HepG2 (cell line): Measurements from ENCODE around the gene NRBF2. TPM values are rescaled to one million over a fixed set of nuclear protein-coding genes. Genes with fewer than 3 reads are reported as not detected.

Experiments used
- ATAC-seq: fragments of 200-7000 bp; cut with Tn5 transposase; 3 replicates; pipeline ENCODE4 v1.9.1; 2020; ENCODE audit warnings: mild to moderate bottlenecking, moderate library complexity
- BruUV-seq: library from RNA; stranded (reverse); fragments of 400-500 nt; replicated peaks from 2 replicates; lab custom pipeline; 2021; lab: Mats Ljungman, UMichigan
- CTCF ChIA-PET: fragments of 300-600 bp; formaldehyde crosslinking; extraction: SDS; loops from one replicate; lab custom pipeline; 2021; ENCODE audit warnings: low total read pairs, inconsistent platforms, low intra/inter-chr PET ratio; lab: Yijun Ruan, JAX
- POLR2A ChIA-PET: fragments of 350-600 bp; sonication (Branson Sonifier 250); formaldehyde crosslinking; loops from one replicate; lab custom pipeline; 2020; ENCODE audit warnings: antibody characterized with exemption, inconsistent platforms; lab: Yijun Ruan, JAX
- DNase-seq: peaks from one replicate; pipeline ENCODE4 v3.0.0-alpha.2; 2015; ENCODE audit warnings: low spot score
- FAIRE-seq: peaks from 3 replicates; lab custom pipeline; 2011; peaks lifted over from hg19 to GRCh38; lab: Jason Lieb, UNC
- H2AFZ ChIP-seq: one replicate; pipeline ENCODE4 v1.6.1; 2011; ENCODE audit warnings: low read length, inconsistent platforms
- H3K27ac ChIP-seq: fragments of 300-600 bp; 3 replicates; pipeline ENCODE4 v1.8.0; 2011; ENCODE audit warnings: mixed run types, mild to moderate bottlenecking, mixed read lengths, low read length, inconsistent platforms; ENCODE audit not compliant: insufficient read depth; ENCODE audit errors: extremely low read length
- H3K27me3 ChIP-seq, 2 experiments: fragments of 200-600 bp in 1 of 2; 2 replicates in 1 of 2; 3 replicates in 1 of 2; pipeline versions ENCODE4 v1.6.0 to v1.8.0; 2011; ENCODE audit warnings: low read length in 2 of 2, mild to moderate bottlenecking in 2 of 2, moderate library complexity in 2 of 2, inconsistent platforms in 1 of 2; ENCODE audit not compliant: insufficient read depth in 2 of 2, control insufficient read depth in 1 of 2
- H3K36me3 ChIP-seq, 2 experiments: fragments of 200-600 bp in 1 of 2; replicated peaks in 1 of 2; 2 replicates in 1 of 2; 3 replicates in 1 of 2; pipeline versions ENCODE4 v1.5.1 to v1.8.0; 2011; ENCODE audit warnings: low read length in 2 of 2, inconsistent platforms in 1 of 2; ENCODE audit not compliant: insufficient read depth in 2 of 2, control insufficient read depth in 1 of 2
- H3K4me1 ChIP-seq: 2 replicates; pipeline ENCODE4 v1.5.1; 2012; ENCODE audit warnings: low read length, inconsistent platforms; ENCODE audit not compliant: insufficient read depth
- H3K4me2 ChIP-seq: 2 replicates; pipeline ENCODE4 v1.6.0; 2011; ENCODE audit warnings: low read depth, low read length, inconsistent platforms
- H3K4me3 ChIP-seq, 3 experiments: fragments of 200-600 bp in 1 of 3; sonication (generic), shearing (Covaris generic) in 1 of 3; replicated peaks in 1 of 3; 2 replicates each; pipeline ENCODE4 v1.5.1; 2011 to 2016; ENCODE audit warnings: low read length in 3 of 3, inconsistent platforms in 2 of 3, low read depth in 2 of 3, mild to moderate bottlenecking in 2 of 3, control low read depth in 1 of 3, mixed read lengths in 1 of 3; ENCODE audit not compliant: insufficient read depth in 1 of 3
- H3K79me2 ChIP-seq: one replicate; pipeline ENCODE4 v1.6.1; 2011; ENCODE audit warnings: low read length, inconsistent platforms; ENCODE audit not compliant: insufficient read depth
- H3K9ac ChIP-seq: 2 replicates; pipeline ENCODE4 v1.6.0; 2011; ENCODE audit warnings: mild to moderate bottlenecking, low read depth, low read length, inconsistent platforms; ENCODE audit not compliant: insufficient read depth
- H3K9me3 ChIP-seq: 2 replicates; pipeline ENCODE4 v1.5.1; 2012; ENCODE audit warnings: mild to moderate bottlenecking, low read length
- H4K20me1 ChIP-seq: 2 replicates; pipeline ENCODE4 v1.6.0; 2011; ENCODE audit warnings: inconsistent platforms, mild to moderate bottlenecking, low read length, moderate library complexity; ENCODE audit not compliant: insufficient read depth
- CEBPB ChIP-seq: IDR thresholded peaks from 2 replicates; pipeline ENCODE4 v1.6.1; 2011; ENCODE audit warnings: low read depth, low read length, improper control_type of control experiment, borderline replicate concordance
- JUN ChIP-seq: sonication (generic); formaldehyde crosslinking; IDR thresholded peaks from 2 replicates; pipeline ENCODE4 v1.4.0; 2020; ENCODE audit warnings: mild to moderate bottlenecking, missing genetic modification reagents
- PRPF4 ChIP-seq: fragments of 200-400 bp; formaldehyde crosslinking; IDR thresholded peaks from 2 replicates; pipeline ENCODE4 v1.6.1; 2016; ENCODE audit warnings: low read length, low read depth; ENCODE audit not compliant: poor library complexity, severe bottlenecking
- RCOR2 ChIP-seq: IDR thresholded peaks from 2 replicates; pipeline ENCODE4 v1.6.1; 2016; ENCODE audit warnings: missing biosample characterization, missing genetic modification reagents
- SIN3B ChIP-seq: fragments of 150-350 bp; IDR thresholded peaks from 2 replicates; pipeline ENCODE4 v1.6.1; 2014; ENCODE audit warnings: low read length
- SKI ChIP-seq: fragments of 450-650 bp; IDR thresholded peaks from one replicate; pipeline ENCODE4 v1.6.1; 2018; ENCODE audit warnings: mild to moderate bottlenecking; ENCODE audit not compliant: partially characterized antibody
- SMARCC2 ChIP-seq: fragments of 450-650 bp; IDR thresholded peaks from 2 replicates; pipeline ENCODE4 v1.6.1; 2017; ENCODE audit warnings: antibody characterized with exemption, mild to moderate bottlenecking
- SP5 ChIP-seq: IDR thresholded peaks from 2 replicates; pipeline ENCODE4 v1.6.1; 2016; ENCODE audit warnings: low read depth, borderline replicate concordance
- ZBTB21 ChIP-seq: sonication (generic); formaldehyde crosslinking; IDR thresholded peaks from 2 replicates; pipeline ENCODE4 v1.4.0; 2020; ENCODE audit warnings: missing genetic modification reagents
- ZBTB7B ChIP-seq: sonication (generic); formaldehyde crosslinking; IDR thresholded peaks from 2 replicates; pipeline ENCODE4 v1.4.0; 2020; ENCODE audit warnings: missing genetic modification reagents
- ZFP91 ChIP-seq: sonication (generic); formaldehyde crosslinking; IDR thresholded peaks from 2 replicates; pipeline ENCODE4 v1.9.0; 2022; ENCODE audit warnings: missing genetic modification reagents, mild to moderate bottlenecking, borderline replicate concordance
- ZNF576 ChIP-seq: sonication (generic); formaldehyde crosslinking; IDR thresholded peaks from 2 replicates; pipeline ENCODE4 v1.4.0; 2020; ENCODE audit warnings: mild to moderate bottlenecking, missing genetic modification reagents
- ZUFSP ChIP-seq: sonication (generic); formaldehyde crosslinking; IDR thresholded peaks from 2 replicates; pipeline ENCODE4 v1.9.0; 2021; ENCODE audit warnings: missing genetic modification reagents, mild to moderate bottlenecking, borderline replicate concordance
- WGBS: methylation state at CpG from one replicate; pipeline ENCODE4 v1.1.6; 2017; ENCODE audit warnings: low lambda C conversion rate; 5-methylcytosine and 5-hydroxymethylcytosine counted together
- in situ Hi-C: cut with HindIII; loops from 2 replicates; pipeline ENCODE4 v1.10.0; 2017; ENCODE audit warnings: low pct_unique_long_range_greater_than_20kb; ENCODE audit not compliant: extremely low pct_ligation_motif_present
- intact Hi-C: fragments of 100-400 bp; cut with micrococcal nuclease; formaldehyde crosslinking; loops from one replicate; pipeline ENCODE4 v1.10.0; 2022; ENCODE audit not compliant: unreplicated experiment
- polyA plus RNA-seq, 8 experiments: library from polyadenylated mRNA; depleted of rRNA in 3 of 8; stranded (reverse) in 7 of 8; unstranded in 1 of 8; fragments of >200 nt; fragmentation: Illumina TruSeq in 4 of 8; extraction: Trizol in 4 of 8; gene quantifications; 2 replicates each; pipeline versions ENCODE4 v1.2.1 to v1.2.3, GENCODE V29; 2011 to 2016; ENCODE audit warnings: low read depth in 4 of 8, missing spikeins in 1 of 8, mixed read lengths in 1 of 8; ENCODE audit not compliant: insufficient read depth in 1 of 8
- total RNA-seq, 5 experiments: library from RNA; depleted of rRNA; stranded (reverse); fragments of >200 nt; fragmentation: Illumina TruSeq; extraction: Trizol; gene quantifications; 2 replicates each; pipeline ENCODE4 v1.2.3, GENCODE V29; 2016; ENCODE audit warnings: low read depth in 1 of 5
- TF ChIP-seq, protein P1 (sequence below): IDR thresholded peaks from 2 replicates; pipeline ENCODE4 v1.6.1; 2018; ENCODE audit warnings: missing genetic modification reagents

NRBF2 gene
- total and polyA plus RNA-seq, 2 of the 13 experiments (the other 11 are each of a cell fraction or from before 2014, with no cell fraction given): 20.0 to 28.4 TPM

GRCh38 chr10:63084690-63085382 is 48.3 kb upstream of the NRBF2 start:
- Histone ChIP-seq H3K9me3 (no peaks in the 10 kb centered on the region), H3K4me1 (no peaks in the 10 kb centered on the region), H3K9ac (no peak overlapping the region), H3K4me3 (no peak overlapping the region), H3K4me2 (no peak overlapping the region), H3K27me3 (no peaks in the 10 kb centered on the region)
- WGBS: 0% methylated on average over 4 of the region's 4 CpGs
- intact Hi-C loops: loop anchor here (1.0 to 10.0 kb wide), 3 partner anchors 74 to 590 kb away; no protein-coding TSS in a partner anchor
- TF ChIP-seq ZNF576 (CRISPR knock-in tag) (no peak), CEBPB (no peak)
- TF ChIP-seq, protein P1, sequence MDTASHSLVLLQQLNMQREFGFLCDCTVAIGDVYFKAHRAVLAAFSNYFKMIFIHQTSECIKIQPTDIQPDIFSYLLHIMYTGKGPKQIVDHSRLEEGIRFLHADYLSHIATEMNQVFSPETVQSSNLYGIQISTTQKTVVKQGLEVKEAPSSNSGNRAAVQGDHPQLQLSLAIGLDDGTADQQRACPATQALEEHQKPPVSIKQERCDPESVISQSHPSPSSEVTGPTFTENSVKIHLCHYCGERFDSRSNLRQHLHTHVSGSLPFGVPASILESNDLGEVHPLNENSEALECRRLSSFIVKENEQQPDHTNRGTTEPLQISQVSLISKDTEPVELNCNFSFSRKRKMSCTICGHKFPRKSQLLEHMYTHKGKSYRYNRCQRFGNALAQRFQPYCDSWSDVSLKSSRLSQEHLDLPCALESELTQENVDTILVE (CRISPR knock-in tag): no peak
- TF ChIP-seq, all 625 proteins: peak for 0
- ChIA-PET POLR2A (no interaction called here), CTCF (no interaction called here)
- no peak for DNase-seq
- no peak for ATAC-seq
- in situ Hi-C loops: loop anchor here (25.0 kb wide), 1 partner anchor 498 kb away; no protein-coding TSS in a partner anchor
- no peak for FAIRE-seq
- no TSS peak for BruUV-seq
- Histone ChIP-seq H3K36me3 (no peaks in the 10 kb centered on the region), H2AFZ (no peak overlapping the region), H3K27ac (no peak overlapping the region), H3K79me2 (no peaks in the 10 kb centered on the region), H4K20me1 (no peaks in the 10 kb centered on the region)

- no peaks in the 10 kb centered on the region for H3K4me1 ChIP-seq
- H2AFZ ChIP-seq: no peak overlapping the region
- DNase-seq: no peak
- CTCF ChIA-PET: no interaction called here
- H3K36me3 ChIP-seq: no peaks in the 10 kb centered on the region
- intact Hi-C loops (no loop called here), in situ Hi-C loops (loop anchor here (25.0 kb wide), 1 partner anchor 506 kb away; no protein-coding TSS in a partner anchor)
- no peak overlapping the region for H3K4me3 ChIP-seq
- BruUV-seq: no TSS peak
- no peak for ATAC-seq
- WGBS: 20% methylated on average over 2 of the region's 2 CpGs
- no peak overlapping the region for H3K27ac ChIP-seq
- no peaks in the 10 kb centered on the region for H3K9me3 ChIP-seq
- H3K27me3 ChIP-seq: no peaks in the 10 kb centered on the region
- no peaks in the 10 kb centered on the region for H3K79me2 ChIP-seq
- H3K9ac ChIP-seq: no peak overlapping the region
- POLR2A ChIA-PET: no interaction called here
- no peak for FAIRE-seq
- H4K20me1 ChIP-seq: no peaks in the 10 kb centered on the region
- no peak overlapping the region for H3K4me2 ChIP-seq
- TF ChIP-seq SKI (no peak), SMARCC2 (no peak), ZBTB7B (CRISPR knock-in tag) (no peak), ZUFSP (CRISPR knock-in tag) (no peak), SIN3B (no peak), PRPF4 (no peak), SP5 (CRISPR knock-in tag) (no peak), RCOR2 (CRISPR knock-in tag) (no peak), ZFP91 (CRISPR knock-in tag) (no peak), ZBTB21 (CRISPR knock-in tag) (no peak), JUN (CRISPR knock-in tag) (no peak)
Observed at GRCh38 chr10:63093227-63093626, 39.9 kb upstream of the NRBF2 start.
